ENCODE results near the gene ADAMTS15.

The ADAMTS15 gene

DNA sequence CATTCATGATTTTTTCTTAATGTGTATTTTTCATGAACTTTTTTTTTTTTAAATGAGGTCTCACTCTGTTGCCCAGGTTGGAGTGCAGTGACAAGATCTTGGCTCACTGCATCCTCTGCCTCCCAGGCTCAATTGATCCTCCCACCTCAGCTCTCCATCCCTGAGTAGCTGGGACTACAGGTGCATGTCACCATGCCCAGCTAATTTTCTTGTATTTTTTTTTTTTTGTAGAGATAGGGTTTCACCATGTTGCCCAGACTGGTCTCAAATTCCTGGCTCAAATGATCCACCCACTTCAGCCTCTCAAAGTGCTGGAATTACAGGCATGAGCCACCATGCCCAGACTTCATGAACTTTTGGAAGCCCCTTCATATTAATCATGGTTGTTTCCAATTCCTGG lies 49.7 kb downstream of the ADAMTS15 start:
- H3K36me3 ChIP-seq (ENCODE audit: control insufficient read depth in 2 of 2, insufficient read depth in 1 of 2, low read length in 2 of 2), result no peaks in the 10 kb centered on the region
- H3K4me1 ChIP-seq (ENCODE audit: control insufficient read depth, insufficient read depth, low read length), result no peaks in the 10 kb centered on the region
- TF ChIP-seq ZNF530 (tag by site-specific recombination; IDR thresholded peaks at IDR 0.05; ENCODE audit: low read depth), result no peak
- TF ChIP-seq, protein P1, sequence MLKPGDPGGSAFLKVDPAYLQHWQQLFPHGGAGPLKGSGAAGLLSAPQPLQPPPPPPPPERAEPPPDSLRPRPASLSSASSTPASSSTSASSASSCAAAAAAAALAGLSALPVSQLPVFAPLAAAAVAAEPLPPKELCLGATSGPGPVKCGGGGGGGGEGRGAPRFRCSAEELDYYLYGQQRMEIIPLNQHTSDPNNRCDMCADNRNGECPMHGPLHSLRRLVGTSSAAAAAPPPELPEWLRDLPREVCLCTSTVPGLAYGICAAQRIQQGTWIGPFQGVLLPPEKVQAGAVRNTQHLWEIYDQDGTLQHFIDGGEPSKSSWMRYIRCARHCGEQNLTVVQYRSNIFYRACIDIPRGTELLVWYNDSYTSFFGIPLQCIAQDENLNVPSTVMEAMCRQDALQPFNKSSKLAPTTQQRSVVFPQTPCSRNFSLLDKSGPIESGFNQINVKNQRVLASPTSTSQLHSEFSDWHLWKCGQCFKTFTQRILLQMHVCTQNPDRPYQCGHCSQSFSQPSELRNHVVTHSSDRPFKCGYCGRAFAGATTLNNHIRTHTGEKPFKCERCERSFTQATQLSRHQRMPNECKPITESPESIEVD (tag by site-specific recombination; IDR thresholded peaks at IDR 0.05), result no peak
- no peak for TF ChIP-seq ZNF76 (tag by site-specific recombination; IDR thresholded peaks at IDR 0.05; ENCODE audit: borderline replicate concordance, low read depth)
- no peak for TF ChIP-seq ZNF311 (tag by site-specific recombination; IDR thresholded peaks at IDR 0.05; ENCODE audit: borderline replicate concordance)
- ChIA-PET POLR2A (no interaction called here), CTCF (no interaction called here)
- H3K4me3 ChIP-seq (ENCODE audit: low read depth, low read length), result no peak overlapping the region
- H3K9me3 ChIP-seq (ENCODE audit: control insufficient read depth, insufficient read depth, low read depth, low read length), result no peaks in the 10 kb centered on the region
- H3K27ac ChIP-seq (ENCODE audit: extremely low read depth, low read depth, low read length), result no peak overlapping the region

DNA sequence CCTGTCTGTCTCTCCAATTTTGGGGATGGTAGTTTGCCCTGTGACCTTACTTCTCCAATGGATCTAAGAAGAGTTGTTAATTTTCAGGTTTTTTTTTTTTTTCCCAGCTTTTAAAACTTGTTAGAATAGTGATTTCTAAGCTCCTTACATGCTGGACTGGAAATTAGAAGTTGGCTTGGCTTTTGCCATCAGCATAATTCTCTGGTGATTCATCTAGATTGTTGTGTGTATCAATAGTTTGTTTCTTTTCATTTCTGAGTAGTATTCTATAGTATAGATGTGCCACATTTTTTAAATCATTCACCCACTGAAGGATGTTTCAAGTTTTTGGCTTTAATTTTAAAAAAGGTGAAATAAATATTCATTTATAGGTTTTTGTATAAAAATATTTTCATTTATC lies 51.4 kb downstream of the ADAMTS15 start:
- ChIA-PET POLR2A (no interaction called here), CTCF (interaction anchor here (0.6 kb wide), 2 partner anchors 78 to 125 kb away, joined by 3 read pairs; no protein-coding TSS in a partner anchor)
- H3K9me3 ChIP-seq (ENCODE audit: control insufficient read depth, insufficient read depth, low read depth, low read length), result no peaks in the 10 kb centered on the region
- no peak overlapping the region for H3K27ac ChIP-seq (ENCODE audit: extremely low read depth, low read depth, low read length)
- no peaks in the 10 kb centered on the region for H3K4me1 ChIP-seq (ENCODE audit: control insufficient read depth, insufficient read depth, low read length)
- TF ChIP-seq ZNF610 (tag by site-specific recombination; IDR thresholded peaks at IDR 0.05; ENCODE audit: borderline replicate concordance) (no peak), ZNF155 (tag by site-specific recombination; IDR thresholded peaks at IDR 0.05) (no peak), ZFP69B (tag by site-specific recombination; IDR thresholded peaks at IDR 0.05) (no peak), ZNF596 (tag by site-specific recombination; IDR thresholded peaks at IDR 0.05) (no peak), OSR2 (tag by site-specific recombination; IDR thresholded peaks at IDR 0.05) (no peak), KLF8 (tag by site-specific recombination; IDR thresholded peaks at IDR 0.05) (no peak), HOXA7 (CRISPR knock-in tag; IDR thresholded peaks at IDR 0.05; ENCODE audit: borderline replicate concordance) (no peak), ZNF133 (tag by site-specific recombination; IDR thresholded peaks at IDR 0.05) (no peak), ZNF571 (tag by site-specific recombination; IDR thresholded peaks at IDR 0.05) (no peak), ZNF416 (tag by site-specific recombination; IDR thresholded peaks at IDR 0.05) (no peak), ZNF626 (tag by site-specific recombination; IDR thresholded peaks at IDR 0.05) (no peak), ZBTB21 (tag by site-specific recombination; IDR thresholded peaks at IDR 0.05) (no peak), ZNF248 (tag by site-specific recombination; IDR thresholded peaks at IDR 0.05) (no peak), ZEB2 (tag by site-specific recombination; IDR thresholded peaks at IDR 0.05) (no peak), ZNF341 (tag by site-specific recombination; IDR thresholded peaks at IDR 0.05; ENCODE audit: low read depth) (no peak), ZNF426 (tag by site-specific recombination; IDR thresholded peaks at IDR 0.05) (no peak), ZNF16 (tag by site-specific recombination; IDR thresholded peaks at IDR 0.05; ENCODE audit: low read depth) (no peak)
- TF ChIP-seq, protein P2, sequence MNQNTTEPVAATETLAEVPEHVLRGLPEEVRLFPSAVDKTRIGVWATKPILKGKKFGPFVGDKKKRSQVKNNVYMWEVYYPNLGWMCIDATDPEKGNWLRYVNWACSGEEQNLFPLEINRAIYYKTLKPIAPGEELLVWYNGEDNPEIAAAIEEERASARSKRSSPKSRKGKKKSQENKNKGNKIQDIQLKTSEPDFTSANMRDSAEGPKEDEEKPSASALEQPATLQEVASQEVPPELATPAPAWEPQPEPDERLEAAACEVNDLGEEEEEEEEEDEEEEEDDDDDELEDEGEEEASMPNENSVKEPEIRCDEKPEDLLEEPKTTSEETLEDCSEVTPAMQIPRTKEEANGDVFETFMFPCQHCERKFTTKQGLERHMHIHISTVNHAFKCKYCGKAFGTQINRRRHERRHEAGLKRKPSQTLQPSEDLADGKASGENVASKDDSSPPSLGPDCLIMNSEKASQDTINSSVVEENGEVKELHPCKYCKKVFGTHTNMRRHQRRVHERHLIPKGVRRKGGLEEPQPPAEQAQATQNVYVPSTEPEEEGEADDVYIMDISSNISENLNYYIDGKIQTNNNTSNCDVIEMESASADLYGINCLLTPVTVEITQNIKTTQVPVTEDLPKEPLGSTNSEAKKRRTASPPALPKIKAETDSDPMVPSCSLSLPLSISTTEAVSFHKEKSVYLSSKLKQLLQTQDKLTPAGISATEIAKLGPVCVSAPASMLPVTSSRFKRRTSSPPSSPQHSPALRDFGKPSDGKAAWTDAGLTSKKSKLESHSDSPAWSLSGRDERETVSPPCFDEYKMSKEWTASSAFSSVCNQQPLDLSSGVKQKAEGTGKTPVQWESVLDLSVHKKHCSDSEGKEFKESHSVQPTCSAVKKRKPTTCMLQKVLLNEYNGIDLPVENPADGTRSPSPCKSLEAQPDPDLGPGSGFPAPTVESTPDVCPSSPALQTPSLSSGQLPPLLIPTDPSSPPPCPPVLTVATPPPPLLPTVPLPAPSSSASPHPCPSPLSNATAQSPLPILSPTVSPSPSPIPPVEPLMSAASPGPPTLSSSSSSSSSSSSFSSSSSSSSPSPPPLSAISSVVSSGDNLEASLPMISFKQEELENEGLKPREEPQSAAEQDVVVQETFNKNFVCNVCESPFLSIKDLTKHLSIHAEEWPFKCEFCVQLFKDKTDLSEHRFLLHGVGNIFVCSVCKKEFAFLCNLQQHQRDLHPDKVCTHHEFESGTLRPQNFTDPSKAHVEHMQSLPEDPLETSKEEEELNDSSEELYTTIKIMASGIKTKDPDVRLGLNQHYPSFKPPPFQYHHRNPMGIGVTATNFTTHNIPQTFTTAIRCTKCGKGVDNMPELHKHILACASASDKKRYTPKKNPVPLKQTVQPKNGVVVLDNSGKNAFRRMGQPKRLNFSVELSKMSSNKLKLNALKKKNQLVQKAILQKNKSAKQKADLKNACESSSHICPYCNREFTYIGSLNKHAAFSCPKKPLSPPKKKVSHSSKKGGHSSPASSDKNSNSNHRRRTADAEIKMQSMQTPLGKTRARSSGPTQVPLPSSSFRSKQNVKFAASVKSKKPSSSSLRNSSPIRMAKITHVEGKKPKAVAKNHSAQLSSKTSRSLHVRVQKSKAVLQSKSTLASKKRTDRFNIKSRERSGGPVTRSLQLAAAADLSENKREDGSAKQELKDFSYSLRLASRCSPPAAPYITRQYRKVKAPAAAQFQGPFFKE (tag by site-specific recombination; IDR thresholded peaks at IDR 0.05; ENCODE audit: borderline replicate concordance), result no peak
- no peaks in the 10 kb centered on the region for H3K36me3 ChIP-seq (ENCODE audit: control insufficient read depth in 2 of 2, insufficient read depth in 1 of 2, low read length in 2 of 2)
- H3K4me3 ChIP-seq (ENCODE audit: low read depth, low read length), result no peak overlapping the region

All from HEK293 (cell line).